Gastrocnemius medialis (tissue), 4 donors: Measurements from ENCODE around the gene CDA.

ENCODE experiments used
- CTCF ChIP-seq, 5 experiments: fragments of 450-650 bp in 3 of 5; fragments of 200-600 bp in 2 of 5; sonication (generic) in 2 of 5; IDR thresholded peaks in 4 of 5; conservative IDR thresholded peaks in 1 of 5; 1 replicate in 4 of 5; 2 replicates in 1 of 5; pipeline ENCODE4 v1.5.1; 2016 to 2019; ENCODE audit warnings: antibody characterized with exemption in 5 of 5, mild to moderate bottlenecking in 3 of 5, moderate library complexity in 3 of 5
- POLR2A ChIP-seq, 2 donors: fragments of 450-650 bp; IDR thresholded peaks; one replicate each; pipeline ENCODE4 v1.6.1; 2017; ENCODE audit warnings: antibody characterized with exemption in 2 of 2, mild to moderate bottlenecking in 2 of 2, moderate library complexity in 2 of 2

- TF ChIP-seq POLR2A (IDR thresholded peaks at IDR 0.05) (no peak), CTCF (IDR thresholded peaks at IDR 0.05 in 4 of 5, conservative IDR thresholded peaks at IDR 0.05 in 1 of 5) (no peak)
Measured at GRCh38 chr1:20660363-20660762, 71.5 kb downstream of the CDA start.
